ENCODE measurements around the gene AP1M2. TPM values are rescaled to one million over a fixed set of nuclear protein-coding genes. Genes with fewer than 3 reads are reported as not detected.

The AP1M2 gene
- total RNA-seq, 1 donor from 2014 or later: 36.9 TPM

GRCh38 chr19:10625762-10626138, 38.6 kb upstream of the AP1M2 start:
- Histone ChIP-seq H3K36me3 (peaks cover 45% of the 10 kb centered on the region), H3K27me3 (ENCODE audit: low read depth) (no peaks in the 10 kb centered on the region), H3K4me1 (peaks cover 36% of the 10 kb centered on the region), H3K9me3 (no peaks in the 10 kb centered on the region), H3K4me3 (peak overlapping the region; percentile 71), H3K27ac (peak overlapping the region; percentile 90)
- ATAC-seq (peak; percentile 26 to 36), DNase-seq (no peak)
- TF ChIP-seq CTCF (IDR thresholded peaks at IDR 0.05): no peak
- intact Hi-C loops (cut with DNase I): no loop called here

- no peak for TF ChIP-seq CTCF (IDR thresholded peaks at IDR 0.05)
- peak; percentile 97 to 98 for ATAC-seq
- H3K27ac ChIP-seq: peak within 1 kb of the TSS; percentile 90
- DNase-seq: peak; percentile 89
- H3K4me3 ChIP-seq: peak within 1 kb of the TSS; percentile 71
- H3K27me3 ChIP-seq (ENCODE audit: low read depth): no peaks in the 10 kb centered on the region
- H3K4me1 ChIP-seq: peaks cover 36% of the 10 kb centered on the region
- intact Hi-C loops (cut with DNase I): no loop called here
- peaks cover 39% of the 10 kb centered on the region for H3K36me3 ChIP-seq
- no peaks in the 10 kb centered on the region for H3K9me3 ChIP-seq
Observed at GRCh38 chr19:10625003-10625761, 38.1 kb upstream of the AP1M2 start, which contains the start of gene SLC44A2. TSS of gene SLC44A2 (plus strand) at chr19:10625553. CDS start at chr19:10625634, 81 bp downstream.

GRCh38 chr19:10624585-10624984, 37.5 kb upstream of the AP1M2 start:
- TF ChIP-seq CTCF (IDR thresholded peaks at IDR 0.05): no peak
- H3K4me3 ChIP-seq: peak overlapping the region; percentile 71
- DNase-seq (no peak), ATAC-seq (peak; percentile 39 to 48)
- H3K4me1 ChIP-seq: peaks cover 36% of the 10 kb centered on the region
- peak overlapping the region; percentile 90 for H3K27ac ChIP-seq
- intact Hi-C loops (cut with DNase I): no loop called here
- no peaks in the 10 kb centered on the region for H3K9me3 ChIP-seq
- H3K36me3 ChIP-seq: peaks cover 33% of the 10 kb centered on the region
- H3K27me3 ChIP-seq (ENCODE audit: low read depth): no peaks in the 10 kb centered on the region

- peaks cover 39% of the 10 kb centered on the region for H3K4me1 ChIP-seq
- ATAC-seq (no peak), DNase-seq (no peak)
- no peak overlapping the region for H3K4me3 ChIP-seq
- H3K27ac ChIP-seq: no peak overlapping the region
- no peak for TF ChIP-seq CTCF (IDR thresholded peaks at IDR 0.05)
- no peaks in the 10 kb centered on the region for H3K27me3 ChIP-seq (ENCODE audit: low read depth)
- intact Hi-C loops (cut with DNase I): no loop called here
- peaks cover 10% of the 10 kb centered on the region for H3K36me3 ChIP-seq
- no peaks in the 10 kb centered on the region for H3K9me3 ChIP-seq
Observed at GRCh38 chr19:10621966-10622365, 34.9 kb upstream of the AP1M2 start.

- Histone ChIP-seq H3K27ac (no peak overlapping the region), H3K4me3 (no peak overlapping the region), H3K36me3 (peaks cover 8% of the 10 kb centered on the region), H3K9me3 (no peaks in the 10 kb centered on the region), H3K27me3 (ENCODE audit: low read depth) (no peaks in the 10 kb centered on the region), H3K4me1 (peaks cover 45% of the 10 kb centered on the region)
- ATAC-seq: no peak
- TF ChIP-seq CTCF (IDR thresholded peaks at IDR 0.05): no peak
- intact Hi-C loops (cut with DNase I): no loop called here
- no peak for DNase-seq
Observed at GRCh38 chr19:10620786-10621185, 33.7 kb upstream of the AP1M2 start.

Measured in lower lobe of right lung (tissue), 2 donors.